NB4 (cell line): Measurements from ENCODE around the gene TSPAN31.

Source experiments
- MYC ChIP-seq: IDR thresholded peaks from 2 replicates; pipeline ENCODE4 v1.6.1; 2011; ENCODE audit warnings: low read depth, low read length
- POLR2A ChIP-seq: IDR thresholded peaks from 2 replicates; pipeline ENCODE4 v1.6.1; 2011; ENCODE audit warnings: mild to moderate bottlenecking; ENCODE audit not compliant: insufficient read length; ENCODE audit errors: extremely low read depth
- TF ChIP-seq, protein P1 (sequence below): IDR thresholded peaks from 2 replicates; pipeline ENCODE4 v1.6.1; 2011; ENCODE audit warnings: low read depth, low read length
- TF ChIP-seq, protein P2 (sequence below): IDR thresholded peaks from one replicate; pipeline ENCODE4 v1.5.1; 2012; ENCODE audit warnings: low read depth, low read length

DNA sequence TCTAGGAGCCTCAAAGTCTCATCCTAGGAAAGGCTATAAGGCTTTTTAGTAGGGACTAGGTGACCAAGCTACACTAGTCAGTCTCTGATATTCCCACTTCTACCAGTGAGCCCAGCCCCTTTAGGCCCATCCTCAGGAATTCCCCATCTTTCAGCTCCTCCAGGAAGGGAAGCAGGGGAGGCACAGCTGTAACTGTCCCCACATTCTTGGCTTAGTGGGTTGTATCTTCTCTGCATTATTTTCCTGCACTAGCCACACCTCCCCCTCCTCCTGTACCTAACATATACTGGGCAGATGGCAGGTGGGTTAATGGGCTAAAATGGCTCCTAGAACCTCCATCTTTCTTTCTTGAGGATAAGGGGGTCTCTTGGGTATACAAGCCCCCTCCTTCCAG is 22.5 kb downstream of the TSPAN31 start:
- TF ChIP-seq, protein P1, sequence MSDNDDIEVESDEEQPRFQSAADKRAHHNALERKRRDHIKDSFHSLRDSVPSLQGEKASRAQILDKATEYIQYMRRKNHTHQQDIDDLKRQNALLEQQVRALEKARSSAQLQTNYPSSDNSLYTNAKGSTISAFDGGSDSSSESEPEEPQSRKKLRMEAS = no peak
- TF ChIP-seq POLR2A = no peak
- TF ChIP-seq, protein P2, sequence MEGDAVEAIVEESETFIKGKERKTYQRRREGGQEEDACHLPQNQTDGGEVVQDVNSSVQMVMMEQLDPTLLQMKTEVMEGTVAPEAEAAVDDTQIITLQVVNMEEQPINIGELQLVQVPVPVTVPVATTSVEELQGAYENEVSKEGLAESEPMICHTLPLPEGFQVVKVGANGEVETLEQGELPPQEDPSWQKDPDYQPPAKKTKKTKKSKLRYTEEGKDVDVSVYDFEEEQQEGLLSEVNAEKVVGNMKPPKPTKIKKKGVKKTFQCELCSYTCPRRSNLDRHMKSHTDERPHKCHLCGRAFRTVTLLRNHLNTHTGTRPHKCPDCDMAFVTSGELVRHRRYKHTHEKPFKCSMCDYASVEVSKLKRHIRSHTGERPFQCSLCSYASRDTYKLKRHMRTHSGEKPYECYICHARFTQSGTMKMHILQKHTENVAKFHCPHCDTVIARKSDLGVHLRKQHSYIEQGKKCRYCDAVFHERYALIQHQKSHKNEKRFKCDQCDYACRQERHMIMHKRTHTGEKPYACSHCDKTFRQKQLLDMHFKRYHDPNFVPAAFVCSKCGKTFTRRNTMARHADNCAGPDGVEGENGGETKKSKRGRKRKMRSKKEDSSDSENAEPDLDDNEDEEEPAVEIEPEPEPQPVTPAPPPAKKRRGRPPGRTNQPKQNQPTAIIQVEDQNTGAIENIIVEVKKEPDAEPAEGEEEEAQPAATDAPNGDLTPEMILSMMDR = no peak
- TF ChIP-seq MYC = no peak
